Stimulated activated CD4-positive, alpha-beta T cell treated with anti-CD3 and anti-CD28 coated beads, Interleukin-4, amount 100 ng/mL, for 1 hour (primary cell): ENCODE data around the gene SUSD2.
A peak's percentile ranks its signal among the peaks of the same experiment; 100 is the strongest.
"Not testable (repeated sequence)": the region's sequence is repeated elsewhere in the genome, so short reads cannot be mapped to it uniquely, and the experiment has no call there.

Experiments
- DNase-seq: peaks from one replicate; pipeline ENCODE4 v3.0.0-alpha.2; 2020

Gene SUSD2

GRCh38 chr22:24216541-24217209 lies 35.4 kb downstream of the SUSD2 start:
- DNase-seq: no peak

GRCh38 chr22:24217384-24217783 lies 36.1 kb downstream of the SUSD2 start:
- no peak for DNase-seq

- no peak for DNase-seq
Measured at GRCh38 chr22:24219750-24220149, 38.5 kb downstream of the SUSD2 start.

- no peak for DNase-seq
Measured at GRCh38 chr22:24224468-24224867, 43.2 kb downstream of the SUSD2 start.

GRCh38 chr22:24225044-24225601 lies 43.8 kb downstream of the SUSD2 start:
- no peak for DNase-seq

GRCh38 chr22:24225951-24226350 lies 44.7 kb downstream of the SUSD2 start:
- no peak for DNase-seq

- DNase-seq: peak; percentile 69
Measured at GRCh38 chr22:24230911-24231656, 49.8 kb downstream of the SUSD2 start.

GRCh38 chr22:24231706-24232105 lies 50.4 kb downstream of the SUSD2 start:
- no peak for DNase-seq

GRCh38 chr22:24232124-24232523 lies 50.8 kb downstream of the SUSD2 start:
- DNase-seq: no peak

GRCh38 chr22:24232725-24233124 lies 51.4 kb downstream of the SUSD2 start:
- DNase-seq: no peak

- DNase-seq: no peak
Measured at GRCh38 chr22:24233235-24233634, 51.9 kb downstream of the SUSD2 start.

GRCh38 chr22:24233816-24234215 lies 52.5 kb downstream of the SUSD2 start:
- DNase-seq: no peak

- no peak for DNase-seq
Measured at GRCh38 chr22:24235315-24235714, 54.0 kb downstream of the SUSD2 start.

- no peak for DNase-seq
Measured at GRCh38 chr22:24236656-24237055, 55.4 kb downstream of the SUSD2 start.

GRCh38 chr22:24238101-24238694 lies 56.9 kb downstream of the SUSD2 start:
- not testable (repeated sequence) for DNase-seq
